ENCODE measurements around the gene POLK. TPM values are rescaled to one million over a fixed set of nuclear protein-coding genes. Genes with fewer than 3 reads are reported as not detected.
A peak's percentile ranks its signal among the peaks of the same experiment; 100 is the strongest.

The POLK gene
- total and polyA plus RNA-seq, 4 donors = 3.7 to 20.6 (median 9.8) TPM

DNA sequence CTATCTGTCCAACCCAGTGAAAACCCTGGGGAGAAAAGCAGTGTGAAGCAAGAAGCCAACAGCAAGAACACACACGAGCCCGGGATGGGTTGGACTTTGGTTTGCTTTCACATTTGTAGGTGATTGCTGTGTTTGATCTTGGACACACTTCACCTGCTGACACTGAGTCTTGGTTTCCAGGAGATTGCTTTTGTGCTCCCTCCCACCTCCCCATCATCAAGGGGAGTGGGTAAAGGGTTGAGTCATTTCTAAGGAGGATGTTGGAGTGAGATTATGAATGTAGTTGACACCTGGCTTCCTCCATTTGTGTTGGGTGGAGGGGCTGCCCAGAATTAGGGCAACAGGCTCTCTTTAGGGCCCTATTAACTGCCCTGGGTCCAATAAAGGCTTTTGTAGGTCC, 137.0 kb downstream of the POLK start:
- no peak for DNase-seq (ENCODE audit: low spot score)
- Histone ChIP-seq H3K27ac (ENCODE audit: low read depth in 1 of 2, low read length in 2 of 2) (no peak overlapping the region), H3K9ac (ENCODE audit: low read depth in 1 of 2, low read length in 2 of 2) (no peak overlapping the region), H3K9me3 (ENCODE audit: control insufficient read depth in 4 of 4, low read length in 3 of 4) (no peaks in the 10 kb centered on the region), H3K36me3 (ENCODE audit: control insufficient read depth in 4 of 4, insufficient read depth in 3 of 4, low read depth in 1 of 4, low read length in 3 of 4) (no peaks in the 10 kb centered on the region), H3K27me3 (ENCODE audit: control insufficient read depth in 4 of 4, insufficient read depth in 4 of 4, low read length in 3 of 4) (no peaks in the 10 kb centered on the region), H3K4me3 (ENCODE audit: low read depth in 1 of 3, low read length in 3 of 3) (no peak overlapping the region), H3K4me1 (ENCODE audit: control insufficient read depth in 4 of 4, insufficient read depth in 4 of 4, low read length in 3 of 4) (no peaks in the 10 kb centered on the region)
- TF ChIP-seq HNF4G (IDR thresholded peaks at IDR 0.05) (no peak), HNF4A (conservative IDR thresholded peaks at IDR 0.05) (peak; percentile 5 to 45)
- 40% methylated on average over 2 of the region's 2 CpGs for WGBS

Small RNA genes within 50 kb of the gene (small RNA-seq; reads per million reads assigned to genes)
- gene RNU7-175P = not detected

Other genes starting within 250 kb of the POLK start
- 100 to 1,000 TPM; 129 to 237 TPM for gene HMGCR, start 174.7 kb upstream of the POLK start, total RNA-seq
- 10 to 100 TPM; 12.4 to 25.6 TPM for gene HMGCR, start 174.7 kb upstream of the POLK start, polyA plus RNA-seq
- gene CERT1, start 262 bp upstream of the POLK start, total RNA-seq = 10 to 100 TPM; 20.5 to 25.1 TPM
- 10 to 100 TPM; 11.4 to 13.1 TPM for gene CERT1, start 262 bp upstream of the POLK start, polyA plus RNA-seq
- gene ANKDD1B, start 99.6 kb downstream of the POLK start, total RNA-seq = 1 to 10 TPM in 1 of 2 donors, under 1 TPM in 1; 0.93 to 1.4 TPM
- under 1 TPM; 0.05 to 0.10 TPM for gene ANKDD1B, start 99.6 kb downstream of the POLK start, polyA plus RNA-seq
- 1 to 10 TPM; 6.4 to 6.7 TPM for gene POC5, start 205.5 kb downstream of the POLK start, total RNA-seq
- gene POC5, start 205.5 kb downstream of the POLK start, polyA plus RNA-seq = 1 to 10 TPM; 2.3 to 3.7 TPM